Stimulated activated CD4-positive, alpha-beta T cell treated with anti-CD3 and anti-CD28 coated beads, Interleukin-15, amount 100 ng/mL, for 24 hours (primary cell): ENCODE data around the gene STAT5B.

ENCODE experiments used
- DNase-seq: peaks from one replicate; pipeline ENCODE4 v3.0.0-alpha.2; 2020

Gene STAT5B

DNA sequence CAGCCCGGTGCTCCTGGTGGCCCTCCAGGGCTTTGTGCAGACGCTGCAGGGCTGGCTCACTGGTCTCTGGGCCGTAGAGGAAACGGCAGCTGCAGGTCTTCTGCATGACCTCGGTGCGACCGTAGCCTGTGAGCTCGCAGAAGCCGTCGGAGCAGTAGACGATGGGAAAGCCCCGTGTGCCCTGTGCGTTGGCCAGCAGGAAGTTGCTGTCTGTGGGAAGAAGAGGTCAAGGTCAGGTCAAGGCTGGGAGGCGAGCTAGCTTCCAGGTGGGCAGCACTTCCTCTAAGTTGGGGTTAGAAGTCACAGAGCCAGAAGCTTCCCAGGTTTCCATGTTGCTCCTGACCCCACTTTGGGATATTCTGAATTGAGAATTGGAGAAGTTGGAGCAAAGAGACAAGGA is 97.4 kb downstream of the STAT5B start:
- no peak for DNase-seq

DNA sequence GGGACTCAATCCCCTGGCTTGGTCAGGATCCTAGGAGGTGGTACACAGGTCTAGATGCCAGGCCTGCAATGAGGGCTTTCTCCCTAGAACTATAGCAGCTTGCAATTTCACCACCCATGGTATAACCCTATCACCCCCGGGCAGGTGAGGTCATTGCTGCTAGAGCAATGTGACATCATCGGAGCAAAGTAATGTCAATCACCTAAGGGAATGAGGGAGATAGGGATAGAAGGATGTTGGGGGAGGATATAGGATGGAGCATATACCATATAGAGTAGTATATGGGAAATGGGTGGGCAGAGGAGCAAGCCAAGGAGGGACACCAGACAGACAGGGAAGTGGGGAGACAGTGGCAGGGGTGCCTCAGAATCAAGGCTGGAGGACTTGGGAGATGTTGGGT is 98.5 kb downstream of the STAT5B start:
- no peak for DNase-seq

DNA sequence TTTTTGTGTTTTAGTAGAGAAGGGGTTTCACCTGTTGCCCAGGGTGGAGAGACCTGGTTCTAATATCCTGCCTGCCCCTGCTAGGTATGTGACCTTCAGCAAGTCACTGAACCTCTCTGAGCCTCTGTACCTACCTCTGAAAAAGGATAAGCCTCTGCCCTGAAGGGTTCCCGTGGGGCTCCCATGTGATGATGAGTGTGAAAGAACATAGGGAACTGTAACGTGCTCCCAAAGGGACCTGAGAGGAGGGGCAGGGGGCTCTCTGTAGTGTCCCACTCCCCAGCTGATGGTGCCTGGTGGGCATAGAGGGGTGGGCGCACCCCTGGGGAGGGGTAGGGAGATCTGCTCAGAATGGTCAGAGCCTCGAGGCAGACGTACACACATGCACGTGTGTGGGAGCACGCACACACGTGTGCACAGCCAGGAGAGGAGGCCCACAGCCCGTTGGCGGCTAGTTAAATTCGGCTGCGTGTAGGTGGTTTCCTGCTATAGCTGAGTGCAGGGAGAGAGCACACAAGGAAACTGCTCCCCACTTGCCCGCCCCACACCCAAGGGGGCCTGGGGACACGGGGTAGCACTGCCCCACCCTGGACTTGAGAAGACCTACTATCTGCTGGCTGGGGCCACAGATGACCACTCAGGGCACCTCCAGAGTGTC is 101.9 kb downstream of the STAT5B start:
- no peak for DNase-seq

DNA sequence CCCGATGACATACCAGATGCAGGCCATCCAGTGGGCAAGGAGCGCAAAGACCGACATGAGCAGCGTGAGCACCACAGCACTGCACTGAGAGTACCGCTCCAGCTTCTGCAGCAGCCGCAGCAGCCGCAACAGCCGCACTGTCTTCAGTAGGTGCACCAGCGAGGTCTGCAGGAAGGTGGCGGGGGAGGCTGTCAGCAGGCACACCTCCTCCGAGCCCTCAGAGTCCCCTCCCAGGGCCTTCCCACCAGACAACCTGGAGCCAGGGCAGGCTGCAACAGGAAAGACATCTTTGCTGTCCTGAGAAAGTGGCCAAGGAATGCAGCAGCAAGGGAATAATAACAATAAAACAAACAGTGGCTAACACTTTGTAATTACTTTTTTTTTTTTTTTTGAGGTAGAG is 104.4 kb downstream of the STAT5B start:
- DNase-seq = no peak

DNA sequence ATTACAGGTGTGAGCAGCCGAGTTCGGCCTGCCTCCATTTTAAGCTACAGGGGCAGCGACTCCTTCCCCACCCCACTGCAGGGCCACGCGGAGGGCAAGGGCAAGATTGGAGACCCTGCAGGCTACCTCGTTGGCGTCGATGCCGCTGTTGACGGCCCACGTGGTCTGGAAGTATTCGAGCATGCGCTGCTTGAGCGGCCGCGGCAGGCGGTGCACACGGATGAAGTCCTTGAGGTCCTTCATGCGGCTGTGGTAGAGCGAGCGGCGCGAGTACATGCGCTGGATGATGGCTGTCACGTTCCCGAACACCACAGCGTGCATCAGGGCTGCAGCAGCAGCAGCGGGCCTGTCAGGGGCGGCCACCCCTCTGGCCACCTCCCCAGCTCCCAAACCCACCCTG is 106.8 kb downstream of the STAT5B start:
- DNase-seq = no peak

DNA sequence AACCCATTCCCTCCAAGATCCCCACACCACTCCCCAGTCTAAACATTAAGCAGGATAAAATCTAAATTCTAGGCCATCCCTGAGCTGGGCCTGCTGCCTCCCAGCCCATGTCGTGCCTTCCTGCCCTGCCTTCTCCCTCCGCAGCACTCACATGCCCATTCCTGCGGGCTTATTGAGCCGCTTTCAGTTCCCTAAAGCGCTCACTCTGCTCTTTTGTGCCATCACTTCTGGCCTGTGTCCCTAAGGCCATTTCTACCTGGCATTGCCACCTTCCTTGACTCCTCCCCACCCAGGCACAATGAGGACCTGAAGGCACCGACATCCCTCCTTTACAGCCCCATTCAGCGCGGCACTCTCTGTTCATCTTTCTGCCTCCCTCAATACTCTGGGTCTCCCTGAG is 108.4 kb downstream of the STAT5B start:
- no peak for DNase-seq

DNA sequence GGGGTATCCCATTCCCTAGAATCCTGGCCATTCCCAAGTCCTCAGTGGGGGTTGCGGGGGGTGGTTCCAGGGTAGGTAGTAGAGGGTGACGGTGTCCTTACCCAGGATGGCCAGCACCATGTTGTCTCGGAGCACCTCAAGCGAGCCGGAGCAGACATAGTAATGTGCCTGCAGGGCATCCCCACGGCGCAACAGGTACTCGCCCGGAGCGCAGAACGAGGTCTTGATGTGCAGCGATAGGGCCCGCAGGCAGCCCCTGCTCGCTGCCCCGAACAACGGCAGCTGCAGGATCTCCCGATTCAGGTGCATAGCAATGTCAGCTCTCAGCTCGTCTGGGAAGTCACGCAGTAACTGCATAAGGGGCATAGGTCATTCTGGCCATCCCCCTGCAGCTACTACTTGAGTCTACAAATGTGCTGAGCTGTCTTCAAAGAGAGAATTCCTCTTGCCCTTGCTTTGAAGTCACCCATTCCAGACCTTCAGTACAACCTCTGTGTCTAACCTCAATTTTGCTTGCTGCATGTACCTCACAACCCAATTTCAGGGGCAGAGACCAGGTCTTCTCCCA is 109.9 kb downstream of the STAT5B start:
- no peak for DNase-seq

DNA sequence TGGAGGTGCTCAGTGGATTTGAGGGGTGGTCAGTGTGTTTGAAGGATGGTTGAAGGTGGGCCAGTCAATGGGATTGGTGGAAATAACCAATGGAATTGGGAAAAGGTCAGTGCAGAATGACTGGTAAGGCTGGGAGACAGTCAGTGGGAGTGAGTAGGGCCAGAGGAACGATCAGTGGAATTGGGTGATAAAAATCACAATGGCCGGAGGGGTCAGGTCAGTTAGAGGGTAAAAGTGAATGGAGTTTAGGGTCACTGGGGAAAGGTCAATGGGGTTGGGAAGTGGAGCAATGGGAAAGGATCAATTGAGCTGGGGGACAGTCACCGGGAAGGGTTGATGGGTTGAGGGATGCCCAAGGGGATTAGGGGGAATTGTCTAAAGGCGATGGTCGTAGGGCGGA is 110.4 kb downstream of the STAT5B start:
- no peak for DNase-seq

DNA sequence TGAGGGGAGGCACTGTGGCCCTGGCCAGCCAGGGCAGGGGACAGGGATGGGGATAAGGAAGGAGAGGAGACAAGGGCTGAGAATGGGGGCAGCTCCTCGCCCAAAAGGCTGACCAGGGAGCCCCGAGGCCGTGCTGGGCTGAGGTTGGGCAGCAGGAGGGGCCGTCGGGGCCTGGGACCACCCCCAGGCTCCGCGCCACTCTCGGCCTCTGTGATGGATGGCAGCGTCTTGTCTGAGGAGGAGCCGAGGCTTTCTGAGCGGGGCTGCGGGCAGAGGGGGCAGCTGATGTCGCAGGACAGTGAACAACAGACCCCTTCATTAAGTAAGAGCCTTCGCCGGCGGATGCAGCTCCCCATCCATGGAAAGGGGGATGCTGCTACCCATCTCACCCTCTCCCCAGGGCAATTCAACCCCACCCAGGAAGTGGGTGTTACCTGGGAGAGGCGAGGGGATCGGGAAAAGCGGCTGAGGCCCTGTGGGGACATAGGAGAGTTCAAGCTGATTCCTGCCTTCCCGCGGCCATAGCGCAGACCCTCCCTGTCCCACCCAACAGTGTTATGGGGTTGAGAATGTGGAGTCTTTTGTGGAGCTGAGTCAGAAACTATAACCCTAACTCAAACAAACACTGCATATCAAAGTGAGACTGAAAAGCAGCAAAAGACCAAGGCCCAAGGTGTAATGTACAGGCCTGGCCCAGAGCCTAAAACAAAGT is 112.3 kb downstream of the STAT5B start:
- DNase-seq = no peak

DNA sequence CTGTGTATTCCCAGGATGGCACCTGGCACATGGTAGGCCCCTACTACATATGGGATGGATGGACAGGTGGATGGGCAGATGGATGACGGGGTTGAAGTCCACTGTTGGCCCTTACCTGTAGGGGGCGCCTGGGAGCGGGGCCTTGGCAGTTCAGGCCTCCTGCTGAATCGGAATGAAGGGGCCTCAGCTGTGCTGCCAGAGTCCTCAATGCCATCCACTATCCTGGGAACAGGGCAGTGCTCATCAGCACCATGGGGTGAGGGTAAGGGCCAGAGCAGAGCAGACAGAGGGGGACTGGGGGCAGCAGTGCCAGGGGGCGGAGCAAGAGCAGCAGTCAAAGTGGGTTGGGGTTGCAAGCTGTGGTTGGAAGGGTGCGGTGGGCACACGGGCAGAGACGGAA is 113.1 kb downstream of the STAT5B start:
- DNase-seq = peak; percentile 72

DNA sequence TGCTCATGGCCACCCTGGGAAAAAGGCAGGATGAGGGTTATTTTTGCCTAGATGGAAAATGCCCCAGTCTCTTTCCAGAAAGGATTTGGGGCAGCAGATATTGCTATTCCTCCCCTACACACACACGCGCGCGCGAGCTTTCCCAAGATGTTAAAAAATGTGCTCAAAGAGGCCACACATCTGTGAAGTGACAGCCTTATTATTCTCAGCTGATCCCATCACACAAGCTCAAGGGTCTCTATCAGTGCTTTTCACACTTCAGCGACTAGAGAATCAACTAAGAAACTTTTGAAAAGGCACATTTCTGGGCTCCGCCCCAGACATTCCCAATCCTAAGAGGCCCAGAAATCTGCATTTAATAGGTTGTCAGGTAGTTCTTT is 115.7 kb downstream of the STAT5B start:
- no peak for DNase-seq

DNA sequence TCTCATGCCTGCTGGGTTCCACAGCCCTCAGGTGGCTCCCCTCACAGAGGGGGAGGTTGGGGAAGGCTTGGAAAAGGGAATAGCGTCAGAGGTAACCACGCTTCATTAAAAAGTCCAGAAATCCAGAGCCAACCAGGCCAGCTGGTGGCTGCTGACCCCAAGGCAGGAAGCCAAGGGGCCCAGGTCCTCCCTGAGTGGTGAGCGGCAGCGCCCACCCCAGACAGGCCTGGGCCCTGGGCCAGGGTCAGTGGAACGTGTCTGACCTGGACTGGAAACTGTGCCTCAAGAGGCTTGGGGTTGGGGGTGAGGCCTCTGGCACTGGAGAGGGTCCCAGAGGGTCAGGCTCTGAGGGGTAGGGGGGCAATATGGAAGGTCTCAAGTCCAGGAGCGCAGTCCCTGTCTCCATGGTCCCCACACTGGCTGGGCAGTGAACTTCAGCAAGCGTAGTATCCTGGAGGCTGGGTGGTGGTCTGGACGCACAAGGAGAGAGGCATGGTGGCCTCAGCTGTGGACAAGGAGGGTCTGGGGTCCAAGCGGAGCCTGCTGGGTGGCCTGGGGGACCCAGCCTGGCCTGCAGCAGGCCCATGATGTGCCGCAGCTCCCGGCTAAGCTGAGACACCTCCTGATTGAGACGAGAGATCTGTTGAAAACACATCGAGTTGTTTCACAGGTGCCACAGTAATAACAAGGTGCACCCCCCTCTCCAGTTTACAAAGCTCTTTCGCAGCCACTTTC is 116.2 kb downstream of the STAT5B start:
- DNase-seq = no peak

DNA sequence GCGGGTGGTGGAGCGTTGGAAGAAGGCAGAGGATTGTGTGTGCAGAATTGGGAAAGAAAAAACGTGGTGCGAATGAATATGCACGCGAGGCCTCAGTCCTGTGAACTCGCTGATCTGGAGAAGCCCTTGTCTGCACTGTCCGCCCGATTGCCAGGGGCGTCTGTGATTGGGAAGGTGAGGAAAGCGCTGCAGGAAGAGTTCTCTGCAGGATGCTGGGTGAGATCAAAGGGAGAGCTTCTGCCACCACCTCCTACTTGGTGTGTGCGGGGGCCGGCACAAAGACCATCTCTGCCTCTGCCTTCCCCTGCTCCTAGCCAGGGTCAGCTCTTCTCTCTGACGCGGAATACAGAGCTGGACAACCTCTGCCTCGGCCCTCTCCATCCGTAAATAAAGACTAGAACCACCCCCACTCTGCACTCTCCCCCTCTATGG is 120.6 kb downstream of the STAT5B start:
- no peak for DNase-seq

DNA sequence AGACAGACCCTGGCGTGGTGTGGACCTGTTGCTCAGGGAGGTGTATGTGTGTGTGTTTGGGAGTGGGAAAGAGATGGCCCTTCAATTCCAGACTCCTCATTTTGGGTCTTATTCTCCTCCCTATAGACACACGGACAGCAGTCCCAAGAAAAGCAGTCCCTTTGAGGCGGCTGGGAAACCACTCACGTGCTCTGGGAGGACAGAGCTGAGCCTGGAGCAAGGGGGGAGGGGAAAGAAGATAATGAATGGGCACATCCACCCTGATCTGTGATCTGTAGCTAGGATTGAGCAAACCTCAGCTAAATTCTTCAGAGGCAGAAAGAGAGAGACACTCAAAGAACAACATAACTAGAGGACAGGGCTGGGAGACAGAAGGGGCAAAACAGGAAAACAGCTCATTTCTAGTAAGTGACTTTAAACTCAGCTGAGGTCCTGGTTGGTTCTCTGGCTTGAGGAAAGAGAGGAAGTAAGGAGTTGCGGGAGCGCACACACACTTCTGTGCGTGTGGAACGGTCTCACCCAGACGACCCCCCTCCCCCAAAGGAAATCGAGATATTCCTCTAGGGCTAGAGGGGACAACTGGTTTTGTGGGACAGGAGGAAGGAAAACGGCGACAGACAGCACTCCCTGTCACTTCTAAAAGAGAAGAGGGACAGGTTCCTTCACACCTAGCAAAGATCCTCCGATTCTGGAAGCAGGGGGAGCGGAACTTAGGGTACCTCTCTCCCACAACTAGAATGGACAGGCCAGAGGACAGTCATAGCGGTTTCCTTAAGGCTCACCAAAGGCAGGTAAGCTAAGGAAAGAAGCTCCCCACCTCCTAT is 122.1 kb downstream of the STAT5B start:
- DNase-seq = no peak
